Spleen (tissue), 11 donors: ENCODE data around the gene PDCD1. TPM values are rescaled to one million over a fixed set of nuclear protein-coding genes. Genes with fewer than 3 reads are reported as not detected.

Experiments
- DNase-seq: peaks from one replicate; pipeline ENCODE4 v3.0.0-alpha.2; 2020
- H3K27ac ChIP-seq, 8 donors: fragments of 200-600 bp; sonication (generic) in 7 of 8; 1 replicate in 4 of 8; 2 replicates in 4 of 8; pipeline versions ENCODE4 v1.5.0 to v1.8.0; 2016 to 2021; ENCODE audit warnings: inconsistent platforms in 4 of 8, mild to moderate bottlenecking in 4 of 8, moderate library complexity in 1 of 8
- H3K27me3 ChIP-seq, 7 donors: fragments of 200-600 bp; sonication (generic) in 6 of 7; replicated peaks in 1 of 7; 1 replicate in 4 of 7; 2 replicates in 3 of 7; pipeline versions ENCODE4 v1.5.0 to v1.8.0; 2016 to 2021; ENCODE audit warnings: inconsistent platforms in 3 of 7, mild to moderate bottlenecking in 1 of 7
- H3K36me3 ChIP-seq, 6 donors: fragments of 200-600 bp; sonication (generic) in 5 of 6; 1 replicate in 4 of 6; 2 replicates in 2 of 6; pipeline versions ENCODE4 v1.5.0 to v1.8.0; 2016 to 2021; ENCODE audit warnings: inconsistent platforms in 2 of 6
- H3K4me1 ChIP-seq, 6 donors: fragments of 200-600 bp; sonication (generic) in 5 of 6; 1 replicate in 3 of 6; 2 replicates in 3 of 6; pipeline versions ENCODE4 v1.5.0 to v1.8.0; 2016 to 2021; ENCODE audit warnings: inconsistent platforms in 3 of 6
- H3K4me3 ChIP-seq, 8 donors: fragments of 200-600 bp; sonication (generic) in 7 of 8; 1 replicate in 4 of 8; 2 replicates in 4 of 8; pipeline versions ENCODE4 v1.5.0 to v1.8.0; 2016 to 2021; ENCODE audit warnings: inconsistent platforms in 4 of 8, mild to moderate bottlenecking in 4 of 8, moderate library complexity in 2 of 8
- H3K9me3 ChIP-seq, 8 donors: fragments of 200-600 bp; sonication (generic) in 7 of 8; 1 replicate in 4 of 8; 2 replicates in 4 of 8; pipeline versions ENCODE4 v1.5.0 to v1.8.0; 2016 to 2021; ENCODE audit warnings: inconsistent platforms in 4 of 8
- POLR2A ChIP-seq, 3 donors: fragments of 450-650 bp; IDR thresholded peaks; one replicate each; pipeline ENCODE4 v1.5.1; 2017; ENCODE audit warnings: antibody characterized with exemption in 3 of 3, mild to moderate bottlenecking in 1 of 3
- POLR2AphosphoS5 ChIP-seq, 3 donors: sonication (generic); formaldehyde crosslinking; IDR thresholded peaks; one replicate each; pipeline ENCODE4 v1.5.1; 2017; ENCODE audit warnings: antibody characterized with exemption in 3 of 3
- WGBS, 5 donors: extraction: QIAGEN DNeasy Blood & Tissue Kit in 3 of 5; methylation state at CpG; one replicate each; pipeline versions ENCODE4 v1.1.5 to v1.1.7; 2013 to 2018; 5-methylcytosine and 5-hydroxymethylcytosine counted together
- intact Hi-C: fragments of 100-400 bp; cut with DNase I; formaldehyde crosslinking; loops from one replicate; pipeline ENCODE4 v1.15.0; 2023; ENCODE audit warnings: low total_unique reads
- polyA plus RNA-seq, 3 donors: library from polyadenylated mRNA; stranded (reverse); fragments of 200-250 nt; gene quantifications; one replicate each; pipeline ENCODE4 v1.2.1, GENCODE V29; 2013
- total RNA-seq, 7 donors: library from RNA; depleted of rRNA in 3 of 7; stranded (reverse); fragments of >200 nt in 3 of 7; fragmentation: NEBNext Ultra II Directional in 4 of 7; extraction: Animal tissue kit (Norgen Biotek cat#: 25700) in 4 of 7; gene quantifications; one replicate each; pipeline versions ENCODE4 v1.1.0 to v1.2.1, GENCODE V29; 2016 to 2021
- TF ChIP-seq, protein P1 (sequence below), 11 experiments: fragments of 200-600 bp in 7 of 11; fragments of 450-650 bp in 4 of 11; sonication (generic) in 4 of 11; IDR thresholded peaks in 8 of 11; conservative IDR thresholded peaks in 3 of 11; 1 replicate in 7 of 11; 2 replicates in 4 of 11; pipeline versions ENCODE4 v1.4.0 to v1.8.0; 2016 to 2021; ENCODE audit warnings: antibody characterized with exemption in 11 of 11, inconsistent platforms in 4 of 11, mild to moderate bottlenecking in 1 of 11
- donor health status: healthy with polysubstance abuse.
- donor health status: DM: no; HTN: no; CAD: no; lungs with moderate emphysema.
- donor health status: DM: no; HTN: no; CAD: no.
- donor health status: Bipolar disorder and iron deficiency.
- donor health status: healthy.
- donor health status: DM: no; HTN: no; CAD: no.
- donor health status: DM: yes; HTN: yes; CAD: no.

Gene PDCD1
- total and polyA plus RNA-seq, 10 donors, result 2.7 to 7.9 (median 5.3) TPM

DNA sequence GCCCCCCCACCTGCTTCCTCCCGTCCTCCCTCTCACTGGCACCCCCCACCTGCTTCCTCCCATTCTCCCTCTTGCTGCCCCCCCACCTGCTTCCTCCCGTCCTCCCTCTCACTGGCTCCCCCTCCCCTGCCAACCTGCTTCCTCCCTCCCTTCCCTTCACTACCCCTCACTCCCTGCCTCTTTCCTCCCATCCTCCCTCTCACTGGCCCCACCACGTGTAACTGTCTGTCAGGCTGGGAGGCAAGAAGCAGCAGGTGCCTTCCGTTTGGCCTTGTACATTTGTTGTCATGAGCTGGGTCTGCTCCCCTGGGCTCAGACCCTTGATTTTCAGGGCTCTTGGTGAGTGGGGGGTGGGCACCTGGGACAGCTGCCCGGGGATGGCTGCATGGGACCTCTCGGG lies 29.9 kb upstream of the PDCD1 start:
- H3K27me3 ChIP-seq, result no peaks in the 10 kb centered on the region
- DNase-seq, result no peak
- H3K4me3 ChIP-seq, result no peak overlapping the region
- no peak for TF ChIP-seq POLR2AphosphoS5 (IDR thresholded peaks at IDR 0.05)
- no peak for TF ChIP-seq POLR2A (IDR thresholded peaks at IDR 0.05)
- TF ChIP-seq, protein P1, sequence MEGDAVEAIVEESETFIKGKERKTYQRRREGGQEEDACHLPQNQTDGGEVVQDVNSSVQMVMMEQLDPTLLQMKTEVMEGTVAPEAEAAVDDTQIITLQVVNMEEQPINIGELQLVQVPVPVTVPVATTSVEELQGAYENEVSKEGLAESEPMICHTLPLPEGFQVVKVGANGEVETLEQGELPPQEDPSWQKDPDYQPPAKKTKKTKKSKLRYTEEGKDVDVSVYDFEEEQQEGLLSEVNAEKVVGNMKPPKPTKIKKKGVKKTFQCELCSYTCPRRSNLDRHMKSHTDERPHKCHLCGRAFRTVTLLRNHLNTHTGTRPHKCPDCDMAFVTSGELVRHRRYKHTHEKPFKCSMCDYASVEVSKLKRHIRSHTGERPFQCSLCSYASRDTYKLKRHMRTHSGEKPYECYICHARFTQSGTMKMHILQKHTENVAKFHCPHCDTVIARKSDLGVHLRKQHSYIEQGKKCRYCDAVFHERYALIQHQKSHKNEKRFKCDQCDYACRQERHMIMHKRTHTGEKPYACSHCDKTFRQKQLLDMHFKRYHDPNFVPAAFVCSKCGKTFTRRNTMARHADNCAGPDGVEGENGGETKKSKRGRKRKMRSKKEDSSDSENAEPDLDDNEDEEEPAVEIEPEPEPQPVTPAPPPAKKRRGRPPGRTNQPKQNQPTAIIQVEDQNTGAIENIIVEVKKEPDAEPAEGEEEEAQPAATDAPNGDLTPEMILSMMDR (IDR thresholded peaks at IDR 0.05 in 8 of 11, conservative IDR thresholded peaks at IDR 0.05 in 3 of 11), result no peak
- peaks cover 0 to 39% (median 2%) of the 10 kb centered on the region in 6 donors for H3K4me1 ChIP-seq
- peaks cover 0 to 6% (median 0%) of the 10 kb centered on the region in 8 donors for H3K9me3 ChIP-seq
- WGBS, 5 donors, result 36 to 59% (median 45%) methylated on average over 5 of the region's 6 CpGs
- peak overlapping the region in 1 of 8 donors; percentile 64 for H3K27ac ChIP-seq
- intact Hi-C loops, result no loop called here
- H3K36me3 ChIP-seq, result peaks cover 0 to 45% (median 0%) of the 10 kb centered on the region in 6 donors

DNA sequence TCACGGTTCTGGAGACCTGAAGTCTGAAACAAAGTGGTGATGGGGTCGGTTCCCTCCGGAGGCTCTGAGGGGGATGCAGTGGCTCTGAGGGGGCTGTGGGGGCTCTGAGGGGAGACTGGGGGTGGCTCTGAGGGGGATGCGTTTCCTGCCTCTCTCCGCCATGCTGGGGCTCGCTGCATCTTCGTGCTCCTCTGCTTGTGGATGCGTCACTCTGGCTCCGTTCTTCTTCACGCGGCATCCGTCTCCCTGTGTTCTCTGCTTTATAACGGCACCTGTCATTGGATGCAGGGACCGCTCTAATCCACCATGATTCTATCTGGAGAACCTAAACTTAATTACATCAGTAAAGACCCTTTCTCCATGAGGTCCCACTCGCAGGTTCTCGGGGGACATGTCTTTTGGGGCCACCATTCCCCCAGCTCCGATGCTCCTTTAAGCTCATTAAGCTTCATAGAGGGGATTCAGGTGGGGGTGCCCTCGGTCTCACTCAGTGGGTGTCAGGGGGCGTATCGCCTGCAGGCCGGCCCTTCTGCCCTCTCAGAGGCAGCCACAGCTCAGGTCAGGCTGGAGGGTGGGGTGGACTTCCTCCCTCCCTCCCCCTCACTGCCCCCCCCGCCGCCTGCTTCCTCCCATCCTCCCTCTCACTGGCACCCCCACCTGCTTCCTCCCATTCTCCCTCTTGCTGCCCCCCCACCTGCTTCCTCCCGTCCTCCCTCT lies 29.3 kb upstream of the PDCD1 start:
- intact Hi-C loops, result no loop called here
- Histone ChIP-seq H3K4me3 (no peak overlapping the region), H3K36me3 (peaks cover 0 to 45% (median 0%) of the 10 kb centered on the region in 6 donors), H3K4me1 (peaks cover 3 to 46% (median 8%) of the 10 kb centered on the region in 6 donors), H3K27ac (peak overlapping the region in 1 of 8 donors; percentile 63), H3K9me3 (peaks cover 0 to 6% (median 0%) of the 10 kb centered on the region in 8 donors), H3K27me3 (no peaks in the 10 kb centered on the region)
- 76 to 89% (median 83%) methylated on average over 21 to 23 of the region's 24 CpGs for WGBS, 5 donors
- DNase-seq, result no peak
- TF ChIP-seq, protein P1 (IDR thresholded peaks at IDR 0.05 in 8 of 11, conservative IDR thresholded peaks at IDR 0.05 in 3 of 11), result no peak
- TF ChIP-seq POLR2A (IDR thresholded peaks at IDR 0.05) (no peak), POLR2AphosphoS5 (IDR thresholded peaks at IDR 0.05) (no peak)

DNA sequence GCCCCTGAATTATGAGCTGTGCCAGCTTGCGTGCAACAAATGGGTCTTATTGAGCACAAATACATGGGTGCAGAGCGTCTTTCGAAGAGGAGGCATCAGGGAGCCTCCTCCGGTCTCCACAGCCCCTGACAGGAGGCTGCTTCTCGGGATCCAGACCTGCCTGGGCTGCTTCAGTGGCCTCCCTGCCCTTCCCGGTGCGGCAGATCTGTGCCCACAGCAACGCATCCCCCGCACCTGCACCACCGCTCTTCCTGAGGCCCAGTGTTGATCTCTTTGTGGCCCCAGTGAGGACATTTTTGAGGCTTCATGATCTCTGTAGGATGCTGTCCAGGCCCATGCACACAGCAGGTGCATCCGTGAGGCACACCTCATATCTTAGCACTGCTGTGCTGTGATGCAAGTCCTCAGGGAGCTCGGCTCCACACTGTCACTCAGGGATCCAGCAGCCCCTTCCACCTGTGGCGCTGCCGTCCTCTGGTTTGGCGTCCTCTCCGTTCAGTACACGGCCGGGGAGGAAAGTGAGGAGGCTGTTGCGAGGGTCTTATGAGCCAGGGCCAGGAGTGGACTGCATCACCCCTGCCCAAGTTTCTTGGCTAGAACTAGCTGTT lies 28.2 kb upstream of the PDCD1 start:
- Histone ChIP-seq H3K36me3 (peaks cover 0 to 45% (median 0%) of the 10 kb centered on the region in 6 donors), H3K27me3 (no peaks in the 10 kb centered on the region), H3K4me1 (peaks cover 12 to 56% (median 18%) of the 10 kb centered on the region in 6 donors), H3K9me3 (peaks cover 0 to 6% (median 0%) of the 10 kb centered on the region in 8 donors), H3K27ac (no peak overlapping the region), H3K4me3 (no peak overlapping the region)
- intact Hi-C loops, result no loop called here
- TF ChIP-seq POLR2AphosphoS5 (IDR thresholded peaks at IDR 0.05) (no peak), POLR2A (IDR thresholded peaks at IDR 0.05) (no peak)
- TF ChIP-seq, protein P1 (IDR thresholded peaks at IDR 0.05 in 8 of 11, conservative IDR thresholded peaks at IDR 0.05 in 3 of 11), result no peak
- 94 to 97% (median 95%) methylated on average over 18 to 19 of the region's 19 CpGs for WGBS, 5 donors
- peak; percentile 71 for DNase-seq
